Measurements from ENCODE around the gene FBXL16. TPM values are rescaled to one million over a fixed set of nuclear protein-coding genes. Genes with fewer than 3 reads are reported as not detected.

The FBXL16 gene
- total and polyA plus RNA-seq, 8 donors = 0.60 to 17.7 (median 2.3) TPM

GRCh38 chr16:703406-703805 lies 2.2 kb downstream of the FBXL16 start:
- H3K4me3 ChIP-seq = no peak overlapping the region
- H3K9me3 ChIP-seq = no peaks in the 10 kb centered on the region
- H3K4me1 ChIP-seq = no peaks in the 10 kb centered on the region
- FAIRE-seq (no peak), ATAC-seq (no peak), DNase-seq (no peak)
- H3K27me3 ChIP-seq = peaks cover 0 to 46% (median 14%) of the 10 kb centered on the region in 4 donors
- 68 to 70% methylated on average over 10 to 12 of the region's 12 CpGs for WGBS, 2 donors
- no peak overlapping the region for H3K27ac ChIP-seq
- intact Hi-C loops (cut with DNase I) = loop anchor here in 1 of 3 donors (10.0 kb wide), 1 partner anchor 81 kb away; the partner anchor contains the start of genes CHTF18 and RPUSD1
- H3K36me3 ChIP-seq = no peaks in the 10 kb centered on the region
- TF ChIP-seq CTCF (IDR thresholded peaks at IDR 0.05) = no peak

GRCh38 chr16:702341-702740 lies 3.3 kb downstream of the FBXL16 start:
- intact Hi-C loops (cut with DNase I) = loop anchor here in 1 of 3 donors (10.0 kb wide), 1 partner anchor 82 kb away; the partner anchor contains the start of genes CHTF18 and RPUSD1
- Histone ChIP-seq H3K9me3 (no peaks in the 10 kb centered on the region), H3K4me3 (no peak overlapping the region), H3K27me3 (peaks cover 0 to 40% (median 14%) of the 10 kb centered on the region in 4 donors), H3K27ac (no peak overlapping the region), H3K4me1 (no peaks in the 10 kb centered on the region), H3K36me3 (no peaks in the 10 kb centered on the region)
- DNase-seq (no peak), FAIRE-seq (no peak), ATAC-seq (no peak)
- 68 to 78% methylated on average over 19 of the region's 19 CpGs for WGBS, 2 donors
- TF ChIP-seq CTCF (IDR thresholded peaks at IDR 0.05) = no peak

GRCh38 chr16:700684-701584 lies 4.7 kb downstream of the FBXL16 start:
- DNase-seq = peak in 2 of 6 donors; percentile 46 to 85
- peaks cover 0 to under 1% (median 0%) of the 10 kb centered on the region in 3 donors for H3K4me1 ChIP-seq

DNA sequence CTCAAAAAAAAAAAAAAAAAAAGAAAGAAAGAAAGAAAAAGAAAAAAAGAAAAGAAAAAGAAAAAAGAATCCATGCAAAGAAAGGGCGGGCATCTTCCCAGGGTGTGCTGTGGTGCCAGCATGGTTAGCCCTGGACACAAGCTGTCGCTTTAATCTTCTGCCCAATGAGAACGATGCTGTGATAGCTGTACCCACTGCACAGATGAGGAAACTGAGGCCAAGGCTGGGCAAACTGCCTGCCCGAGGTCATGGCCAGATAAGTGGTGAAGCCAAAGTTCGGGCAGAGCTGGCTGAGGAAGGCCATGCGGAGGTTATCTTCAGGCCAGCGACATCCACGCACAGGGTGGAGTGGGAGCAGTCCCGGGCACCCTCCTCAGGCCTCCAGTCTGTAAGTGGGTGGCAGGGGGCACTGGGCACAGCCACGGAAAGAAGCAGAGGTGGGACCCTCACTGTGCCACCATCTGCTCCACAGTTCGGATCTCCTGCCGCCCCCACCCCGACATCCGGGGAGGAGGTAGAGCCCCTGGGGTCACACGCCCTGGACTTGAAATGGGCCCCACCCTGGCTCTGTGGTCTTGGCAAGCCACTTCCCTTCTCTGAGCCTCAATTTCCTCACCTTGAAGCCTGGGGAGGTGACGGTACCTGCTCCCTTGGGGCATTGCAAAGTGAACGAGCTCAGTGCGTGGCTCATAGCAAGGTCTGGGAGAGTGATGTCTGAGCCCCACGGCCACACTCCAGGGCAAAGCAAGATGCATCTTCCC lies 6.5 kb downstream of the FBXL16 start:
- DNase-seq (no peak), ATAC-seq (no peak), FAIRE-seq (no peak)
- H3K9me3 ChIP-seq = no peaks in the 10 kb centered on the region
- TF ChIP-seq CTCF (IDR thresholded peaks at IDR 0.05) = no peak
- intact Hi-C loops (cut with DNase I) = no loop called here
- H3K27ac ChIP-seq = no peak overlapping the region
- 65 to 78% methylated on average over 19 of the region's 19 CpGs for WGBS, 2 donors
- no peak overlapping the region for H3K4me3 ChIP-seq
- no peaks in the 10 kb centered on the region for H3K36me3 ChIP-seq
- peaks cover 0 to 16% (median 6%) of the 10 kb centered on the region in 3 donors for H3K4me1 ChIP-seq
- peaks cover 0 to 41% (median 11%) of the 10 kb centered on the region in 4 donors for H3K27me3 ChIP-seq

More at GRCh38 chr16:700684-701584, 4.7 kb downstream of the FBXL16 start:
- FAIRE-seq (no peak), ATAC-seq (peak; percentile 66 to 85 (median 72))
- Histone ChIP-seq H3K36me3 (no peaks in the 10 kb centered on the region), H3K27me3 (peaks cover 0 to 47% (median 14%) of the 10 kb centered on the region in 4 donors), H3K4me3 (peak overlapping the region in 1 of 4 donors; percentile 14), H3K27ac (no peak overlapping the region), H3K9me3 (no peaks in the 10 kb centered on the region)
- WGBS, 2 donors = 6 to 8% methylated on average over 52 to 76 of the region's 76 CpGs
- TF ChIP-seq CTCF (IDR thresholded peaks at IDR 0.05) = no peak
- intact Hi-C loops (cut with DNase I) = loop anchor here in 1 of 3 donors (10.0 kb wide), 1 partner anchor 84 kb away; the partner anchor contains the start of genes CHTF18 and RPUSD1
